ENCODE results near the gene PVALB. TPM values are rescaled to one million over a fixed set of nuclear protein-coding genes. Genes with fewer than 3 reads are reported as not detected.

The PVALB gene
- total RNA-seq, 3 donors from 2014 or later (not counting 1 experiment from before 2014, with no cell fraction given), result 0.99 TPM; not detected in 2

GRCh38 chr22:36764641-36765040 is 52.2 kb downstream of the PVALB start:
- no peak overlapping the region for H3K4me3 ChIP-seq (ENCODE audit: low read length)
- ATAC-seq (no peak), DNase-seq (no peak)
- H3K4me1 ChIP-seq (ENCODE audit: control insufficient read depth, insufficient read depth, low read length), result no peaks in the 10 kb centered on the region
- Mint-ChIP-seq H3K27me3 (ENCODE audit: low read depth in 2 of 2) (no peaks in the 10 kb centered on the region), H3K27ac (no peak overlapping the region), H3K4me1 (no peaks in the 10 kb centered on the region), H3K36me3 (no peaks in the 10 kb centered on the region), H3K4me3 (no peak overlapping the region), H3K9me3 (no peaks in the 10 kb centered on the region)
- H3K9me3 ChIP-seq (ENCODE audit: control insufficient read depth, insufficient read depth, low read length), result no peaks in the 10 kb centered on the region
- TF ChIP-seq, protein P1, sequence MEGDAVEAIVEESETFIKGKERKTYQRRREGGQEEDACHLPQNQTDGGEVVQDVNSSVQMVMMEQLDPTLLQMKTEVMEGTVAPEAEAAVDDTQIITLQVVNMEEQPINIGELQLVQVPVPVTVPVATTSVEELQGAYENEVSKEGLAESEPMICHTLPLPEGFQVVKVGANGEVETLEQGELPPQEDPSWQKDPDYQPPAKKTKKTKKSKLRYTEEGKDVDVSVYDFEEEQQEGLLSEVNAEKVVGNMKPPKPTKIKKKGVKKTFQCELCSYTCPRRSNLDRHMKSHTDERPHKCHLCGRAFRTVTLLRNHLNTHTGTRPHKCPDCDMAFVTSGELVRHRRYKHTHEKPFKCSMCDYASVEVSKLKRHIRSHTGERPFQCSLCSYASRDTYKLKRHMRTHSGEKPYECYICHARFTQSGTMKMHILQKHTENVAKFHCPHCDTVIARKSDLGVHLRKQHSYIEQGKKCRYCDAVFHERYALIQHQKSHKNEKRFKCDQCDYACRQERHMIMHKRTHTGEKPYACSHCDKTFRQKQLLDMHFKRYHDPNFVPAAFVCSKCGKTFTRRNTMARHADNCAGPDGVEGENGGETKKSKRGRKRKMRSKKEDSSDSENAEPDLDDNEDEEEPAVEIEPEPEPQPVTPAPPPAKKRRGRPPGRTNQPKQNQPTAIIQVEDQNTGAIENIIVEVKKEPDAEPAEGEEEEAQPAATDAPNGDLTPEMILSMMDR (IDR thresholded peaks at IDR 0.05), result no peak
- intact Hi-C loops (cut with micrococcal nuclease), result no loop called here
- peaks cover 3% of the 10 kb centered on the region for H3K36me3 ChIP-seq (ENCODE audit: control insufficient read depth, insufficient read depth, low read length)
- H3K27me3 ChIP-seq (ENCODE audit: control insufficient read depth, insufficient read depth, low read length), result no peaks in the 10 kb centered on the region
- WGBS (ENCODE audit: insufficient coverage), result 97% methylated on average over 6 of the region's 6 CpGs
- H3K27ac ChIP-seq (ENCODE audit: low read length), result no peak overlapping the region

DNA sequence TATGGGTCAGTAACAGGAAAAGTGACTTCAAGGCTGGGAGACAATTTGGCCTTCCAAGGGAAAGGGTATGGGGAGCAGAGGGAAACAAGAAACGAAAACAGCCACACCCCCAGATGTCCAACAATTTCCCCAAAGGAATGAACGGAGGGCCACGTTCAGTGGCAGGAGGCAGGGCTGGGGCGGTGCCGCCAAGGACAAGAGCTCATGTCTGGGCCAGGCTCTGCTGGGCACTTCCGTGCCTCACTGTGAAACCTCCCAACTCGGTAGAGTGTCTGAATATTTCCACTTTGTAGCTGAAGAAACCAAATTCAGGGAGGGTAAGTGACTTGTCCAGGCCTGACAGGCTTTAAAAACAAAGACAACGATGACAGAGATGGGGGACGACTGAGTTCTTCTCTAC is 52.8 kb downstream of the PVALB start:
- no peaks in the 10 kb centered on the region for H3K4me1 ChIP-seq (ENCODE audit: control insufficient read depth, insufficient read depth, low read length)
- 92% methylated on average over 9 of the region's 9 CpGs for WGBS (ENCODE audit: insufficient coverage)
- no peaks in the 10 kb centered on the region for H3K4me1 Mint-ChIP-seq
- H3K27ac ChIP-seq (ENCODE audit: low read length), result no peak overlapping the region
- no peaks in the 10 kb centered on the region for H3K27me3 Mint-ChIP-seq (ENCODE audit: low read depth in 2 of 2)
- no peak overlapping the region for H3K4me3 ChIP-seq (ENCODE audit: low read length)
- H3K36me3 Mint-ChIP-seq, result no peaks in the 10 kb centered on the region
- no peaks in the 10 kb centered on the region for H3K27me3 ChIP-seq (ENCODE audit: control insufficient read depth, insufficient read depth, low read length)
- TF ChIP-seq, protein P1 (IDR thresholded peaks at IDR 0.05), result no peak
- no peaks in the 10 kb centered on the region for H3K9me3 ChIP-seq (ENCODE audit: control insufficient read depth, insufficient read depth, low read length)
- peak overlapping the region in 1 of 2 donors; percentile 26 for H3K27ac Mint-ChIP-seq
- intact Hi-C loops (cut with micrococcal nuclease), result no loop called here
- no peak overlapping the region for H3K4me3 Mint-ChIP-seq
- DNase-seq (no peak), ATAC-seq (no peak)
- peaks cover 3% of the 10 kb centered on the region for H3K36me3 ChIP-seq (ENCODE audit: control insufficient read depth, insufficient read depth, low read length)
- H3K9me3 Mint-ChIP-seq, result no peaks in the 10 kb centered on the region

GRCh38 chr22:36763576-36763975 is 53.3 kb downstream of the PVALB start:
- Histone ChIP-seq H3K4me3 (ENCODE audit: low read length) (no peak overlapping the region), H3K36me3 (ENCODE audit: control insufficient read depth, insufficient read depth, low read length) (peaks cover 3% of the 10 kb centered on the region), H3K9me3 (ENCODE audit: control insufficient read depth, insufficient read depth, low read length) (no peaks in the 10 kb centered on the region), H3K4me1 (ENCODE audit: control insufficient read depth, insufficient read depth, low read length) (no peaks in the 10 kb centered on the region), H3K27me3 (ENCODE audit: control insufficient read depth, insufficient read depth, low read length) (no peaks in the 10 kb centered on the region), H3K27ac (ENCODE audit: low read length) (no peak overlapping the region)
- H3K27me3 Mint-ChIP-seq (ENCODE audit: low read depth in 2 of 2), result no peaks in the 10 kb centered on the region
- DNase-seq (no peak), ATAC-seq (no peak)
- intact Hi-C loops (cut with micrococcal nuclease), result no loop called here
- peak overlapping the region in 1 of 2 donors; percentile 26 for H3K27ac Mint-ChIP-seq
- TF ChIP-seq, protein P1 (IDR thresholded peaks at IDR 0.05), result no peak
- H3K4me1 Mint-ChIP-seq, result no peaks in the 10 kb centered on the region
- H3K9me3 Mint-ChIP-seq, result no peaks in the 10 kb centered on the region
- WGBS (ENCODE audit: insufficient coverage), result 98% methylated on average over 6 of the region's 8 CpGs
- H3K36me3 Mint-ChIP-seq, result no peaks in the 10 kb centered on the region
- no peak overlapping the region for H3K4me3 Mint-ChIP-seq

GRCh38 chr22:36762687-36763260 is 54.1 kb downstream of the PVALB start:
- WGBS (ENCODE audit: insufficient coverage), result 93% methylated on average over 17 of the region's 17 CpGs
- DNase-seq (no peak), ATAC-seq (no peak)
- Mint-ChIP-seq H3K4me3 (no peak overlapping the region), H3K27ac (no peak overlapping the region), H3K4me1 (no peaks in the 10 kb centered on the region), H3K27me3 (ENCODE audit: low read depth in 2 of 2) (no peaks in the 10 kb centered on the region), H3K9me3 (no peaks in the 10 kb centered on the region), H3K36me3 (no peaks in the 10 kb centered on the region)
- intact Hi-C loops (cut with micrococcal nuclease), result no loop called here
- H3K9me3 ChIP-seq (ENCODE audit: control insufficient read depth, insufficient read depth, low read length), result no peaks in the 10 kb centered on the region
- no peak overlapping the region for H3K27ac ChIP-seq (ENCODE audit: low read length)
- TF ChIP-seq, protein P1 (IDR thresholded peaks at IDR 0.05), result no peak
- no peaks in the 10 kb centered on the region for H3K27me3 ChIP-seq (ENCODE audit: control insufficient read depth, insufficient read depth, low read length)
- H3K4me1 ChIP-seq (ENCODE audit: control insufficient read depth, insufficient read depth, low read length), result no peaks in the 10 kb centered on the region
- H3K4me3 ChIP-seq (ENCODE audit: low read length), result no peak overlapping the region
- peaks cover 3% of the 10 kb centered on the region for H3K36me3 ChIP-seq (ENCODE audit: control insufficient read depth, insufficient read depth, low read length)
